ENCODE data around the gene FZD1. TPM values are rescaled to one million over a fixed set of nuclear protein-coding genes. Genes with fewer than 3 reads are reported as not detected.

The FZD1 gene
- total and polyA plus RNA-seq, 12 donors: 3.0 to 24.6 (median 9.4) TPM

- intact Hi-C loops (cut with DNase I): no loop called here
- Histone ChIP-seq H3K9me3 (replicated peaks in 1 of 3) (no peaks in the 10 kb centered on the region), H3K27me3 (no peaks in the 10 kb centered on the region), H3K4me3 (no peak overlapping the region), H3K4me1 (replicated peaks in 1 of 2) (no peaks in the 10 kb centered on the region), H3K36me3 (replicated peaks in 1 of 2) (no peaks in the 10 kb centered on the region), H3K27ac (no peak overlapping the region)
- no peak for DNase-seq
- WGBS, 4 donors: 79 to 96% (median 86%) methylated on average over 1 of the region's 1 CpG
- no peak for TF ChIP-seq CTCF (IDR thresholded peaks at IDR 0.05)
- no peak for TF ChIP-seq POLR2A (IDR thresholded peaks at IDR 0.05)
These were observed 47.6 kb downstream of the FZD1 start for GRCh38 chr7:91311839-91312238.

- H3K27ac ChIP-seq: no peak overlapping the region
- H3K36me3 ChIP-seq (replicated peaks in 1 of 2): no peaks in the 10 kb centered on the region
- WGBS, 4 donors: 74 to 90% (median 78%) methylated on average over 5 of the region's 5 CpGs
- no peak for DNase-seq
- no peak for TF ChIP-seq CTCF (IDR thresholded peaks at IDR 0.05)
- TF ChIP-seq POLR2A (IDR thresholded peaks at IDR 0.05): no peak
- no peak overlapping the region for H3K4me3 ChIP-seq
- H3K27me3 ChIP-seq: no peaks in the 10 kb centered on the region
- intact Hi-C loops (cut with DNase I): no loop called here
- no peaks in the 10 kb centered on the region for H3K9me3 ChIP-seq (replicated peaks in 1 of 3)
- no peaks in the 10 kb centered on the region for H3K4me1 ChIP-seq (replicated peaks in 1 of 2)
These were observed 48.9 kb downstream of the FZD1 start for GRCh38 chr7:91313113-91313512.

- Histone ChIP-seq H3K4me1 (replicated peaks in 1 of 2) (no peaks in the 10 kb centered on the region), H3K27me3 (no peaks in the 10 kb centered on the region), H3K9me3 (replicated peaks in 1 of 3) (no peaks in the 10 kb centered on the region), H3K36me3 (replicated peaks in 1 of 2) (no peaks in the 10 kb centered on the region), H3K27ac (no peak overlapping the region), H3K4me3 (no peak overlapping the region)
- whole genome bisulfite sequencing, 4 donors: 78 to 90% (median 86%) methylated on average over 3 of the region's 3 CpGs
- intact Hi-C loops (cut with DNase I): no loop called here
- TF ChIP-seq CTCF (IDR thresholded peaks at IDR 0.05): no peak
- TF ChIP-seq POLR2A (IDR thresholded peaks at IDR 0.05): no peak
- no peak for DNase-seq
These were observed 50.5 kb downstream of the FZD1 start for GRCh38 chr7:91314591-91315323.

- TF ChIP-seq POLR2A (IDR thresholded peaks at IDR 0.05) (no peak), CTCF (IDR thresholded peaks at IDR 0.05) (no peak)
- no peaks in the 10 kb centered on the region for H3K4me1 ChIP-seq (replicated peaks in 1 of 2)
- H3K4me3 ChIP-seq: no peak overlapping the region
- intact Hi-C loops (cut with DNase I): no loop called here
- no peak overlapping the region for H3K27ac ChIP-seq
- no peaks in the 10 kb centered on the region for H3K9me3 ChIP-seq (replicated peaks in 1 of 3)
- WGBS, 4 donors: 63 to 78% (median 65%) methylated on average over 1 of the region's 1 CpG
- H3K36me3 ChIP-seq (replicated peaks in 1 of 2): no peaks in the 10 kb centered on the region
- no peaks in the 10 kb centered on the region for H3K27me3 ChIP-seq
- DNase-seq: no peak
These were observed 52.2 kb downstream of the FZD1 start for GRCh38 chr7:91316426-91316825.
